ENCODE data around the gene ZP1. TPM values are rescaled to one million over a fixed set of nuclear protein-coding genes. Genes with fewer than 3 reads are reported as not detected.
"Not testable (repeated sequence)": the region's sequence is repeated elsewhere in the genome, so short reads cannot be mapped to it uniquely, and the experiment has no call there.

The ZP1 gene, protein sequence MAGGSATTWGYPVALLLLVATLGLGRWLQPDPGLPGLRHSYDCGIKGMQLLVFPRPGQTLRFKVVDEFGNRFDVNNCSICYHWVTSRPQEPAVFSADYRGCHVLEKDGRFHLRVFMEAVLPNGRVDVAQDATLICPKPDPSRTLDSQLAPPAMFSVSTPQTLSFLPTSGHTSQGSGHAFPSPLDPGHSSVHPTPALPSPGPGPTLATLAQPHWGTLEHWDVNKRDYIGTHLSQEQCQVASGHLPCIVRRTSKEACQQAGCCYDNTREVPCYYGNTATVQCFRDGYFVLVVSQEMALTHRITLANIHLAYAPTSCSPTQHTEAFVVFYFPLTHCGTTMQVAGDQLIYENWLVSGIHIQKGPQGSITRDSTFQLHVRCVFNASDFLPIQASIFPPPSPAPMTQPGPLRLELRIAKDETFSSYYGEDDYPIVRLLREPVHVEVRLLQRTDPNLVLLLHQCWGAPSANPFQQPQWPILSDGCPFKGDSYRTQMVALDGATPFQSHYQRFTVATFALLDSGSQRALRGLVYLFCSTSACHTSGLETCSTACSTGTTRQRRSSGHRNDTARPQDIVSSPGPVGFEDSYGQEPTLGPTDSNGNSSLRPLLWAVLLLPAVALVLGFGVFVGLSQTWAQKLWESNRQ
- not detected for total RNA-seq

DNA sequence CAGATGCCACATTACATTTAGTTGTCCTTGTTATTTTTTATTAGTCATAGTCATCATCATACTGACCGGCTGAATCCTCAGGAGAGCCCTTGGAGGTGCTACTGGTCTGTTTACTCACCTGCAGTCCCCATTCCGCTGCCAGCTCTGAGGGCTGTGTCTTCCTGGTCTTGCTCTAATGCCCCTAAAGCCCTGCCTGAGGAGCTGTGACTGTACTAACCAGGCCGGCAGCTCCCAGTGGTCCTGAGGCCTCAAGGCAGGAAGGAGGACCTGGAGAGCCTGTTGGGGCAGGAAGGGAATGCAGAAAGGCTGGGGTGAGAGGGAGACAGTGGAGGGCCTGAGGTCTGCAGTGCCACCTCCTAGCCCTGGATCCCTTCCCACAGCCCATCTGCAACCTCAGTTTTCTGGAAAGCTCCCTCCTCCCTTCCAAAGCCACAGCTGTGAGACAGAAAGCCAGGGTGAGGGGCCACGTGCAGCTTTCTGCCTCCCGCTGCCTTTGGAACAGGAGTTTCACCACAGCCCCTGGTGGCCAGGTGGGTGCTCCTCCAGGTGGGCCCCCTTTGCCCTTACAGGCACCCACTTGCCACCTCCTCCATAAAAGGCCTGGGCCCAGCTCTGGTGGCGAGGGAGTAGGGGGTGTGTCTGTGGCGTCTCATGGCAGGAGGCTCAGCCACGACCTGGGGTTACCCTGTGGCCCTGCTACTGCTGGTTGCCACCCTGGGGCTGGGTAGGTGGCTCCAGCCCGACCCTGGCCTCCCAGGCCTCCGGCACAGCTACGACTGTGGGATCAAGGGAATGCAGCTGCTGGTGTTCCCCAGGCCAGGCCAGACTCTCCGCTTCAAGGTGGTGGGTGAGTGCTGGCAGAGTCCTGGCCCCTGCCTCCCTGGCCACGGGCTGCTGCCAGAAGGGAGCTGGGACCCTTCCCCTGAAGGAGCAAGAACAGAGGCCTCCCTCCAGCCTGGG is at the start of gene ZP1:
Gene ZP1 (plus strand): TSS at position 632 of the 960 bp plus-strand sequence. CDS start 20 bp downstream, at position 652.
- Histone ChIP-seq H3K36me3 (no peaks in the 10 kb centered on the region), H3K9me3 (no peaks in the 10 kb centered on the region), H3K4me1 (peaks cover 6 to 12% (median 7%) of the 10 kb centered on the region in 3 donors), H3K4me3 (no peak within 1 kb of the TSS), H3K27me3 (no peaks in the 10 kb centered on the region), H3K27ac (no peak within 1 kb of the TSS)
- 57 to 85% methylated on average over 4 of the region's 13 CpGs for WGBS, 2 donors
- intact Hi-C loops (cut with DNase I): no loop called here
- TF ChIP-seq POLR2A (IDR thresholded peaks at IDR 0.05): no peak
- TF ChIP-seq, protein P1, sequence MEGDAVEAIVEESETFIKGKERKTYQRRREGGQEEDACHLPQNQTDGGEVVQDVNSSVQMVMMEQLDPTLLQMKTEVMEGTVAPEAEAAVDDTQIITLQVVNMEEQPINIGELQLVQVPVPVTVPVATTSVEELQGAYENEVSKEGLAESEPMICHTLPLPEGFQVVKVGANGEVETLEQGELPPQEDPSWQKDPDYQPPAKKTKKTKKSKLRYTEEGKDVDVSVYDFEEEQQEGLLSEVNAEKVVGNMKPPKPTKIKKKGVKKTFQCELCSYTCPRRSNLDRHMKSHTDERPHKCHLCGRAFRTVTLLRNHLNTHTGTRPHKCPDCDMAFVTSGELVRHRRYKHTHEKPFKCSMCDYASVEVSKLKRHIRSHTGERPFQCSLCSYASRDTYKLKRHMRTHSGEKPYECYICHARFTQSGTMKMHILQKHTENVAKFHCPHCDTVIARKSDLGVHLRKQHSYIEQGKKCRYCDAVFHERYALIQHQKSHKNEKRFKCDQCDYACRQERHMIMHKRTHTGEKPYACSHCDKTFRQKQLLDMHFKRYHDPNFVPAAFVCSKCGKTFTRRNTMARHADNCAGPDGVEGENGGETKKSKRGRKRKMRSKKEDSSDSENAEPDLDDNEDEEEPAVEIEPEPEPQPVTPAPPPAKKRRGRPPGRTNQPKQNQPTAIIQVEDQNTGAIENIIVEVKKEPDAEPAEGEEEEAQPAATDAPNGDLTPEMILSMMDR (IDR thresholded peaks at IDR 0.05): no peak
- no peak for DNase-seq

GRCh38 chr11:60818057-60818456 is 49.3 kb upstream of the ZP1 start:
- H3K27ac ChIP-seq: no peak overlapping the region
- H3K36me3 ChIP-seq: no peaks in the 10 kb centered on the region
- TF ChIP-seq POLR2A (IDR thresholded peaks at IDR 0.05): no peak
- TF ChIP-seq, protein P1 (IDR thresholded peaks at IDR 0.05): no peak
- 82% methylated on average over 4 of the region's 4 CpGs for WGBS, 2 donors
- H3K4me1 ChIP-seq: no peaks in the 10 kb centered on the region
- DNase-seq: no peak
- intact Hi-C loops (cut with DNase I): no loop called here
- H3K27me3 ChIP-seq: no peaks in the 10 kb centered on the region
- H3K4me3 ChIP-seq: no peak overlapping the region
- H3K9me3 ChIP-seq: peaks cover 0 to 13% (median 12%) of the 10 kb centered on the region in 3 donors

GRCh38 chr11:60821827-60822599 is 45.3 kb upstream of the ZP1 start:
- no peak overlapping the region for H3K27ac ChIP-seq
- H3K9me3 ChIP-seq: peaks cover 0 to 5% (median 5%) of the 10 kb centered on the region in 3 donors
- no peaks in the 10 kb centered on the region for H3K4me1 ChIP-seq
- no peaks in the 10 kb centered on the region for H3K36me3 ChIP-seq
- no peaks in the 10 kb centered on the region for H3K27me3 ChIP-seq
- TF ChIP-seq, protein P1 (IDR thresholded peaks at IDR 0.05): no peak
- no peak for TF ChIP-seq POLR2A (IDR thresholded peaks at IDR 0.05)
- DNase-seq: no peak
- no peak overlapping the region for H3K4me3 ChIP-seq
- intact Hi-C loops (cut with DNase I): loop anchor here (10.0 kb wide), 2 partner anchors 303 to 363 kb away; no protein-coding TSS in a partner anchor
- 66 to 70% methylated on average over 5 to 7 of the region's 15 CpGs for WGBS, 2 donors

DNA sequence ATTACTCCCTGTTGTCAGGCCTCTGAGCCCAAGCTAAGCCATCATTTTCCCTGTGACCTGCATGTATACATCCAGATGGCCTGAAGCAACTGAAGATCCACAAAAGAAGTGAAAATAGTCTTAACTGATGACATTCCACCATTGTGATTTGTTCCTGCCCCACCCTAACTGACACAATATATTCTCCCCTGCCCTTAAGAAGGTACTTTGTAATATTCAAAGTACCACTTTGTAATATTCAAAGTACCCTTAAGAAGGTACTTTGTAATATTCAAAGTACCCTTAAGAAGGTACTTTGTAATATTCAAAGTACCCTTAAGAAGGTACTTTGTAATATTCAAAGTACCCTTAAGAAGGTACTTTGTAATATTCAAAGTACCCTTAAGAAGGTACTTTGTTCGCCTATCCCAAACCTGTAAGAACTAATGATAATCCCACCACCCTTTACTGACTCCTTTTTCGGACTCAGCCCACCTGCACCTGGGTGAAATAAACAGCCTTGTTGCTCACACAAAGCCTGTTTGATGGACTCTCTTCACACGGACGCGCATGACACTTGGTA is 43.5 kb upstream of the ZP1 start:
- H3K4me3 ChIP-seq, H3K27me3 ChIP-seq, H3K36me3 ChIP-seq, DNase-seq, H3K27ac ChIP-seq, H3K9me3 ChIP-seq, H3K4me1 ChIP-seq: not testable (repeated sequence)
- intact Hi-C loops (cut with DNase I): loop anchor here (10.0 kb wide), 2 partner anchors 301 to 361 kb away; no protein-coding TSS in a partner anchor
- 91 to 92% methylated on average over 5 of the region's 5 CpGs for WGBS, 2 donors
